ENCODE data around the gene UBE2E2.
"Not testable (repeated sequence)": the region's sequence is repeated elsewhere in the genome, so short reads cannot be mapped to it uniquely, and the experiment has no call there.

The UBE2E2 gene

GRCh38 chr3:23594894-23595670 is 392.0 kb downstream of the UBE2E2 start:
- no peak for DNase-seq

- DNase-seq = no peak
Observed at GRCh38 chr3:23595851-23596250, 392.7 kb downstream of the UBE2E2 start.

- DNase-seq = no peak
Observed at GRCh38 chr3:23600167-23600871, 397.2 kb downstream of the UBE2E2 start.

GRCh38 chr3:23601091-23601822 is 398.1 kb downstream of the UBE2E2 start:
- peak; percentile 5 for DNase-seq

- DNase-seq = no peak
Observed at GRCh38 chr3:23602971-23603370, 399.8 kb downstream of the UBE2E2 start.

GRCh38 chr3:23607184-23607847 is 404.2 kb downstream of the UBE2E2 start:
- DNase-seq = peak; percentile 9

- no peak for DNase-seq
Observed at GRCh38 chr3:23608650-23609049, 405.5 kb downstream of the UBE2E2 start.

GRCh38 chr3:23611737-23612295 is 408.7 kb downstream of the UBE2E2 start:
- peak; percentile 28 for DNase-seq

GRCh38 chr3:23612296-23612891 is 409.3 kb downstream of the UBE2E2 start:
- no peak for DNase-seq

GRCh38 chr3:23615068-23615467 is 411.9 kb downstream of the UBE2E2 start:
- DNase-seq = no peak

- DNase-seq = not testable (repeated sequence)
Observed at GRCh38 chr3:23618475-23618874, 415.3 kb downstream of the UBE2E2 start.

GRCh38 chr3:23619705-23620637 is 416.8 kb downstream of the UBE2E2 start:
- DNase-seq = no peak

- DNase-seq = no peak
Observed at GRCh38 chr3:23620638-23621015, 417.5 kb downstream of the UBE2E2 start.

GRCh38 chr3:23623844-23624243 is 420.7 kb downstream of the UBE2E2 start:
- no peak for DNase-seq

GRCh38 chr3:23624305-23624704 is 421.2 kb downstream of the UBE2E2 start:
- DNase-seq = no peak

GRCh38 chr3:23626442-23626841 is 423.3 kb downstream of the UBE2E2 start:
- DNase-seq = no peak

GRCh38 chr3:23629181-23629894 is 426.2 kb downstream of the UBE2E2 start:
- DNase-seq = peak; percentile 3

GRCh38 chr3:23633261-23633960 is 430.3 kb downstream of the UBE2E2 start:
- DNase-seq = no peak

- no peak for DNase-seq
Observed at GRCh38 chr3:23637339-23637738, 434.2 kb downstream of the UBE2E2 start.

All from DMS79 (cell line).